Ammon's horn (tissue), 1 donor: ENCODE measurements around the gene IST1.
"Not testable (repeated sequence)": the region's sequence is repeated elsewhere in the genome, so short reads cannot be mapped to it uniquely, and the experiment has no call there.

Experiments used
- DNase-seq: peaks from one replicate; pipeline ENCODE4 v3.0.0-alpha.2; 2016; ENCODE audit warnings: low spot score

Gene IST1

GRCh38 chr16:71894921-71895678 is at the start of gene IST1:
Gene IST1, plus strand, starts transcription at chr16:71895531. Its CDS starts 20,110 bp downstream, at chr16:71915641.
- peak; percentile 99 for DNase-seq

GRCh38 chr16:71845639-71846430 is 49.5 kb upstream of the IST1 start, which contains the start of gene ATXN1L:
Gene ATXN1L, plus strand, starts transcription at chr16:71845976. Its CDS starts 3,765 bp downstream, at chr16:71849741.
- peak; percentile 89 for DNase-seq

GRCh38 chr16:71846431-71846830 is 48.9 kb upstream of the IST1 start:
- DNase-seq, result peak; percentile 11

GRCh38 chr16:71847096-71847495 is 48.2 kb upstream of the IST1 start:
- DNase-seq, result no peak

GRCh38 chr16:71848622-71849021 is 46.7 kb upstream of the IST1 start:
- DNase-seq, result no peak

- DNase-seq, result peak; percentile 26
These were observed 43.6 kb upstream of the IST1 start for GRCh38 chr16:71851746-71852145.

- DNase-seq, result no peak
These were observed 43.2 kb upstream of the IST1 start for GRCh38 chr16:71852158-71852557.

GRCh38 chr16:71852561-71852960 is 42.8 kb upstream of the IST1 start:
- no peak for DNase-seq

- DNase-seq, result no peak
These were observed 41.9 kb upstream of the IST1 start for GRCh38 chr16:71853413-71853812.

- no peak for DNase-seq
These were observed 40.9 kb upstream of the IST1 start for GRCh38 chr16:71854369-71854948.

- DNase-seq, result no peak
These were observed 39.2 kb upstream of the IST1 start for GRCh38 chr16:71855937-71856662.

- no peak for DNase-seq
These were observed 35.4 kb upstream of the IST1 start for GRCh38 chr16:71859762-71860521.

GRCh38 chr16:71863995-71864394 is 31.3 kb upstream of the IST1 start:
- no peak for DNase-seq

- no peak for DNase-seq
These were observed 30.0 kb upstream of the IST1 start for GRCh38 chr16:71865173-71865863.

GRCh38 chr16:71867175-71867574 is 28.2 kb upstream of the IST1 start:
- not testable (repeated sequence) for DNase-seq

GRCh38 chr16:71867939-71868338 is 27.4 kb upstream of the IST1 start:
- peak; percentile 23 for DNase-seq

- DNase-seq, result no peak
These were observed 26.2 kb upstream of the IST1 start for GRCh38 chr16:71869089-71869488.

- DNase-seq, result no peak
These were observed 24.5 kb upstream of the IST1 start for GRCh38 chr16:71870818-71871217.

GRCh38 chr16:71873199-71873598 is 22.1 kb upstream of the IST1 start:
- no peak for DNase-seq

GRCh38 chr16:71878911-71879310 is 16.4 kb upstream of the IST1 start:
- DNase-seq, result no peak

GRCh38 chr16:71880176-71880575 is 15.2 kb upstream of the IST1 start:
- peak; percentile 59 for DNase-seq
